SK-N-MC (cell line): Measurements from ENCODE around the gene COL12A1.
"Not testable (repeated sequence)": the region's sequence is repeated elsewhere in the genome, so short reads cannot be mapped to it uniquely, and the experiment has no call there.

Experiments
- DNase-seq: peaks from one replicate; pipeline ENCODE4 v3.0.0-alpha.2; 2011; ENCODE audit warnings: low read depth, low spot score
- H3K27ac ChIP-seq: fragments of 200-600 bp; sonication (generic); 2 replicates; pipeline ENCODE4 v1.5.1; 2016; ENCODE audit warnings: mixed run types
- H3K36me3 ChIP-seq: fragments of 200-600 bp; sonication (generic); 2 replicates; pipeline ENCODE4 v1.6.1; 2017; ENCODE audit warnings: antibody characterized with exemption, low read length, mixed read lengths; ENCODE audit not compliant: insufficient read depth
- H3K4me3 ChIP-seq: fragments of 200-600 bp; sonication (generic); 2 replicates; pipeline ENCODE4 v1.5.1; 2016
- H3K9ac ChIP-seq: fragments of 200-600 bp; sonication (generic); 2 replicates; pipeline ENCODE4 v1.8.0; 2017; ENCODE audit warnings: mixed run types, mixed read lengths; ENCODE audit not compliant: insufficient read length
- H3K9me3 ChIP-seq: fragments of 200-600 bp; sonication (generic); 2 replicates; pipeline ENCODE4 v1.6.1; 2017; ENCODE audit warnings: low read depth, mild to moderate bottlenecking, antibody characterized with exemption, low read length, moderate library complexity, mixed read lengths
- EZH2 ChIP-seq: fragments of 200-600 bp; sonication (generic); IDR thresholded peaks from one replicate; pipeline ENCODE4 v1.6.1; 2017; ENCODE audit warnings: antibody characterized with exemption
- FOXP2 ChIP-seq: optimal IDR thresholded peaks from 2 replicates; pipeline ENCODE3; 2011; ENCODE audit warnings: mild to moderate bottlenecking, moderate library complexity; ENCODE audit not compliant: insufficient read depth; ENCODE audit errors: extremely low read length, control extremely low read depth
- POLR2AphosphoS5 ChIP-seq: IDR thresholded peaks from 2 replicates; pipeline ENCODE4 v1.6.1; 2012; ENCODE audit warnings: mild to moderate bottlenecking, low read depth, low read length, borderline replicate concordance

Gene COL12A1

GRCh38 chr6:75201021-75201420 is 4.8 kb downstream of the COL12A1 start:
- no peak overlapping the region for H3K27ac ChIP-seq
- H3K9ac ChIP-seq = no peak overlapping the region
- no peak for DNase-seq
- no peaks in the 10 kb centered on the region for H3K9me3 ChIP-seq
- no peaks in the 10 kb centered on the region for H3K36me3 ChIP-seq
- no peak overlapping the region for H3K4me3 ChIP-seq
- TF ChIP-seq FOXP2 = no peak

- Histone ChIP-seq H3K9me3 (no peaks in the 10 kb centered on the region), H3K27ac (no peak overlapping the region), H3K4me3 (no peak overlapping the region), H3K9ac (no peak overlapping the region), H3K36me3 (no peaks in the 10 kb centered on the region)
- TF ChIP-seq EZH2 (no peak), POLR2AphosphoS5 (no peak), FOXP2 (no peak)
- no peak for DNase-seq
These were observed 6.0 kb downstream of the COL12A1 start for GRCh38 chr6:75199889-75200288.

- TF ChIP-seq FOXP2 (no peak), POLR2AphosphoS5 (no peak), EZH2 (no peak)
- Histone ChIP-seq H3K9me3 (no peaks in the 10 kb centered on the region), H3K27ac (no peak overlapping the region), H3K9ac (no peak overlapping the region), H3K36me3 (no peaks in the 10 kb centered on the region), H3K4me3 (no peak overlapping the region)
- DNase-seq = no peak
These were observed 9.7 kb downstream of the COL12A1 start for GRCh38 chr6:75196081-75196687.

- DNase-seq = no peak
- Histone ChIP-seq H3K36me3 (no peaks in the 10 kb centered on the region), H3K9me3 (no peaks in the 10 kb centered on the region), H3K4me3 (no peak overlapping the region), H3K9ac (no peak overlapping the region), H3K27ac (no peak overlapping the region)
- TF ChIP-seq EZH2 (no peak), POLR2AphosphoS5 (no peak), FOXP2 (no peak)
These were observed 17.5 kb downstream of the COL12A1 start for GRCh38 chr6:75188221-75188925.

GRCh38 chr6:75186581-75186980 is 19.3 kb downstream of the COL12A1 start:
- not testable (repeated sequence) for H3K9me3 ChIP-seq, H3K9ac ChIP-seq, H3K27ac ChIP-seq, H3K4me3 ChIP-seq, DNase-seq, H3K36me3 ChIP-seq

- Histone ChIP-seq H3K36me3 (no peaks in the 10 kb centered on the region), H3K27ac (no peak overlapping the region), H3K9me3 (no peaks in the 10 kb centered on the region), H3K4me3 (no peak overlapping the region), H3K9ac (no peak overlapping the region)
- TF ChIP-seq FOXP2 = no peak
- no peak for DNase-seq
These were observed 22.7 kb downstream of the COL12A1 start for GRCh38 chr6:75183099-75183541.

- no peaks in the 10 kb centered on the region for H3K36me3 ChIP-seq
- no peaks in the 10 kb centered on the region for H3K9me3 ChIP-seq
- no peak for TF ChIP-seq POLR2AphosphoS5
- no peak for TF ChIP-seq EZH2
- no peak for TF ChIP-seq FOXP2
- no peak for DNase-seq
- H3K27ac ChIP-seq = no peak overlapping the region
- no peak overlapping the region for H3K9ac ChIP-seq
- H3K4me3 ChIP-seq = no peak overlapping the region
These were observed 25.0 kb downstream of the COL12A1 start for GRCh38 chr6:75180864-75181263.

GRCh38 chr6:75178757-75179156 is 27.1 kb downstream of the COL12A1 start:
- TF ChIP-seq EZH2 (no peak), FOXP2 (no peak), POLR2AphosphoS5 (no peak)
- H3K9ac ChIP-seq = no peak overlapping the region
- H3K9me3 ChIP-seq = no peaks in the 10 kb centered on the region
- no peak overlapping the region for H3K4me3 ChIP-seq
- no peaks in the 10 kb centered on the region for H3K36me3 ChIP-seq
- H3K27ac ChIP-seq = no peak overlapping the region
- no peak for DNase-seq

- H3K36me3 ChIP-seq = no peaks in the 10 kb centered on the region
- H3K4me3 ChIP-seq = no peak overlapping the region
- DNase-seq = no peak
- H3K27ac ChIP-seq = no peak overlapping the region
- TF ChIP-seq EZH2 (no peak), FOXP2 (no peak), POLR2AphosphoS5 (no peak)
- no peak overlapping the region for H3K9ac ChIP-seq
- no peaks in the 10 kb centered on the region for H3K9me3 ChIP-seq
These were observed 29.7 kb downstream of the COL12A1 start for GRCh38 chr6:75176076-75176582.

GRCh38 chr6:75171986-75172385 is 33.9 kb downstream of the COL12A1 start:
- Histone ChIP-seq H3K36me3 (no peaks in the 10 kb centered on the region), H3K9me3 (no peaks in the 10 kb centered on the region), H3K27ac (no peak overlapping the region), H3K4me3 (no peak overlapping the region), H3K9ac (no peak overlapping the region)
- TF ChIP-seq EZH2 = no peak
- no peak for DNase-seq
